HG02759 (cell line): ENCODE measurements around the gene SEPTIN3.
A peak's percentile ranks its signal among the peaks of the same experiment; 100 is the strongest.

ENCODE experiments used
- ATAC-seq: cut with Tn5 transposase; IDR thresholded peaks from one replicate; pipeline ENCODE4 v1.9.1; 2021; ENCODE audit warnings: mild to moderate bottlenecking, moderate library complexity; ENCODE audit not compliant: unreplicated experiment

Gene SEPTIN3

GRCh38 chr22:41969110-41969646 lies at the start of gene SEPTIN3:
Gene SEPTIN3 (plus strand): TSS chr22:41969443. CDS start chr22:41971493, 2,050 bp downstream.
- no peak for ATAC-seq

GRCh38 chr22:41920271-41920976 lies 48.8 kb upstream of the SEPTIN3 start:
- peak; percentile 25 for ATAC-seq

DNA sequence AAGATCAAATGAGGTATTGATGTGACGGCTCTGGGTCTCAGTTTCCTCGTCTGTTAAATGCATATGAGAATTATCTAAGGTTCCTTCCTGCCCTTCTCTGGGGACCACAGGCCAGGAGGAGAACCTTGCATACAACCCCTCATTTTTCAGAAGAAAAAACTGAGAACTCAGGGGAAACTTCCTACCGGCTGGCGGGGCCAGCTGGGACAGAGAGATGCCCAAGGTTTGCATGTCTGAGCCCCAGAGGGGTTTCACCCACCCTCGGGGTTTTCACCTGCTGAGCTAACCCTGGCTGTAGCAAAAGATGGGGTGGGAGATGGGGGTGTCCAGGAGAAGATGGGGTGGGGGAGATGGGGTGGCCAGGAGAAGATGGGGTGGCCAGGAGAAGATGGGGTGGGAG lies 46.9 kb upstream of the SEPTIN3 start:
- ATAC-seq = no peak

GRCh38 chr22:41922940-41923594 lies 46.2 kb upstream of the SEPTIN3 start:
- ATAC-seq = no peak

- no peak for ATAC-seq
These were observed 45.5 kb upstream of the SEPTIN3 start for GRCh38 chr22:41923595-41924276.

GRCh38 chr22:41925783-41926460 lies 43.3 kb upstream of the SEPTIN3 start:
- peak; percentile 39 for ATAC-seq

DNA sequence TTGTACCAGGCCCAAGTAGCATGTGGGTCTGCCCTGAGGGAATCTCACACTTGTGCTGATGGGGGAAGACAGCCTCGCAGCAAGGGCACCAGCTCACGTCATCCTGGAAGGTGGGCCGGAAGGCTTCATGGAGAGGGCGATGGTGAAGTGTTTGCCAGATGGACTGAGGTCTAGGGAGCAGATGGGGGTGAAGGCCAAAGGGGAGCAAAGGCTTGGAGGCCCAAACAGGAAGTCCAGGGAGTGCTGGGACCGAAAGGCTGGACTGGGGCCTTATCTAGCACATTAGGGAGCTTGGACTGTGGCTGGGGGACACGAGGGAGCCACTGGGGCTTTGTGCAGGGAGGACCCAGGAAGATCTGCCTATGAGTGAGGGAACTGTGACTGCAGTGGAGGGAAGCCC lies 41.4 kb upstream of the SEPTIN3 start:
- no peak for ATAC-seq

- no peak for ATAC-seq
These were observed 40.4 kb upstream of the SEPTIN3 start for GRCh38 chr22:41928593-41929417.

DNA sequence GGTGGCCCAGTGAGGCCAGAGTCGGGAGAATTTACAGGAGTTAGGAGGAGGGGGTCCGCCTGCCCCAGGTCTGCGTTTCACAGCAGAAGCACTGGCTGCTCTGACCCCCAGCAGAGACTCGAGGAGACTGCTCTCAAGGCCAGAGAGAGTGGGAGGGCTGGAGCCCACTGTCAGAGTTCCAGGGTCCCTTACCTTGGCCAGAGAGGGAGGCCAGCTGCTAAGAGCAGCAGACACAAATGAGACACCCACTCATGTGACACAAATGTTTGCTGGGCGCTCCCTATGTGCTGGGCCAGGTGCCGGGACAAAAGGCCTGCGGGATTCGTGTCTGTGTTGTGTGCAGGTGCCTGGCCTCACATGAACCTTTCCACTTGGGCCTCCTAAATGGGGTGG lies 39.8 kb upstream of the SEPTIN3 start:
- ATAC-seq = no peak

DNA sequence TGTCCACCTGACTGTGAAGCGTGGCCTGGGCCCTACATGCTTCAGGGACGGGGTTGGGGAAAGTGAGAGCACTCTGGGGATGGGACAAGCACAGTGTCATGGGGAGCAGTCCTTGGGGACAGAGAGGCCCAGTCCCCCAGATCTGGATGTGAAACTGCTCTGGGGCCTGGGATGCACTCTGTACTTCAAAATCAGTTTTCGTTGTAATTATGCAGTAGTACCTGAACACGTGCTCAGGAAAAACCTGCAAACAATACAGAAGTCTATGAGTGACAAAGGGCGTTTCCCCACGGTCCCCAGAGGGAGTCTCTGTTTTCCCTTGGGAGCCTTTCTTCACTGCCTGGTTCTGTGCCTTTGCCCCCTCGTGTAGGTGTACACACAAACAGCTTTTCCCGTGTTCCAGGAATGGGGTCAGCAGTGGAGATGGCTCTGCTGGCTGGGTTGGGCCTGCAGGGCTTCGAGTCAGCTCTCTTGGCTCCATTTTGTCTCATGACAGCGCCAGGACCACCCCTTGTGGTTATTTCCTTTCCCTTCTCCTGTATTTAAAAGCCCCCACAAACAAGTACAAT lies 37.5 kb upstream of the SEPTIN3 start:
- ATAC-seq = no peak

DNA sequence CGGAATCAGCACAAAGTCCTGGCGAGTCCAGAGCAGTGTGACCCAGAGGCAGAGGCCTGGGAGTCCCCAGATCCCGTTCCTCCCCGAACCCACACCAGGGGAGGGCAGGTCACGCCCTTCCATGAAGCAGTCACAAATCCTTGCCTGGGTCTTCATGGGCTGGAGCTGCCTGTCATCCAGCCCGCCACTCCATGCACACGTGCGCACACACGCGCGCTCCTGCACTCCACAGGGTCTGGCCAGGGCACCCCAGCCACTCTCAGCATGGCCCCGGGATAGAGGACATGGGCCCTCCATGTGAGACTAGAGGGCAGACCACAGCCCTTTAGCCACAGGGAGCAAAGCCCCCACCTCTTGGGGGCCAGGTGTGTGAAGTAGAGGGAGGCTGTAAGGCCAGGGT lies 36.9 kb upstream of the SEPTIN3 start:
- ATAC-seq = no peak

GRCh38 chr22:41933411-41934177 lies 35.6 kb upstream of the SEPTIN3 start:
- ATAC-seq = no peak

DNA sequence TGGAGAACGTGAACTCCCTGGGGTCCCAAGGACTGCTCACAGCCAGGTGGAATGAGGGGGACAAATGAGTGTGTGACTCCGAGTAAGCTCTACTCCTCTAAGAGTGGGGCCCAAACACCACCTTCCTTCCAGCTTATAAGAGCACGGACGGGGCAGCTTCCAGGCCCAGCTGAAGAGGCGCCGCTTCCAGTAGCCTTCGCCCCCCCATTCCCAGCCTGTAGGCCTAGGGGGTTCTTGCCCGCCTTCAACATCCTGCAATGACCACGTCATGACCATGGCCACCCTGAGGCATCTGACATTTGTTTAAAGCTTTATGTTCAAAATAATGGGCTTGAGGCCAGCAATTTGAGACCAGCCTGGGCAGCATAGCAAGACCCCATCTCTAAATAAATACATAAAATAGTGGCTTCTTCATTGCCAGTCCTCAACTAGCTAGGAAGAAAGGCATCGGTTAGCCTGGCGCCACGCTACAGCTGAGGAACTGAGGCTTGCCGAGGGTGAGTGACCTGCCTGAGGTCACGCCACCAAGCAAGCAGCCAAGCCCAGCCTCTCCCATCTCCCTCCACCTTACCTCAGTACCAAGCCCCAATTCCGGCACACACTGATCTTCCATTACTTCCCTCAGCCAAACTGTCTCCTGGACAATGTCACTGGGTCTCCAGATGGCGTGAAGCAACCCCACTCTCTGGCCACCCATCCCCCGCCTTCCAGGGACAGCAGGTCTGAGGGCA lies 34.8 kb upstream of the SEPTIN3 start:
- ATAC-seq = no peak

- no peak for ATAC-seq
These were observed 34.3 kb upstream of the SEPTIN3 start for GRCh38 chr22:41935015-41935351.

- no peak for ATAC-seq
These were observed 33.7 kb upstream of the SEPTIN3 start for GRCh38 chr22:41935509-41935908.

DNA sequence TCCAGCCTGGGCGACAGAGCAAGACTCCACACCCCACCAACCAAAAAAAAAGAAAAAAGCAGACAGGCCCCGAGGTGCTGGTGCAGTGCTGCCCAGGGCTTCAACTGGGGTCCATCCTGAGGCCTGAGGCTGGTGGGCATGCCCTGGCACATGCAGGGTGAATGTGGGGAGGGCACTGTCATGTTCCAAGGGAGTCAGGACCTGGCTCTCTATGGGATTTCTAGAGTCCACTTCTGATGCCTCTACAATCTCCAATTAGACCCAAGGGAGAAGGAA lies 32.4 kb upstream of the SEPTIN3 start:
- no peak for ATAC-seq

DNA sequence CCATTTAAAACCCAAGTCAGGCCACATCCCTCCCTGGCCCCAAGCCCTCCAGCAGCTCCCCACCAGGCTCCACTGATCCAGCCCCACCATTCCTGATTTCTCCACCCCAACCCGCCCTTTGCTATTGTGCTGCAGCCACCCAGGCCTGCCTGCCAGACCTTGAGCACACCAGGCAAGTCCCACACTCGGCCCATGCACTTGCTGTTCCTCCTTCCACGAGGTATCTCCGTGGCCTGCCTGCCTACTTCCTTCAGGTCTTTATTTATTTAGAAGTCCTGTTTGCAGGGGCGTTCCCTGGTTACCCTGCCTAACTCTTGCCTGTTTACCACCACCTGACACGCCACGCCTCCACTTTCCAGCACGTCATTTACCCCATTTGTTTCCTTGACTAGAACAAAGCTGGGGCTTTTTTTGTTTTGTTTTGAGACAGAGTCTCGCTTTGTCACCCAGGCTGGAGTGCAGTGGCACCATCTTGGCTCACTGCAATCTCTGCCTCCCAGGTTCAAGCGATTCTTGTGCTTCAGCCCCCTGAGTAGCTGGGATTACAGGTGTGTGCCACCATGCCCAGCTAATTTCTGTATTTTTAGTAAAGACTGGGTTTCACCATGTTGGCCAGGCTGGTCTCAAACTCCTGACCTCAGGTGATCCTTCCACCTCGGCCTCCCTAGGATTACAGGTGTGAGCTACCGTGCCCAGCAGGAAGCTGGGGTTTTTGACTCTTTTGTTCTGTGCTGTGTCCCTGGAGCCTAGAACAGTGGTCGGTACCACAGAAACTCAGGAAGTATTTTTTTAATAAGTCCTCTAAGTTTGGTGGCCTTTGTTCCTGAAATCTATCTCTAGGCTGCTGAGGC lies 29.0 kb upstream of the SEPTIN3 start:
- peak; percentile 59 for ATAC-seq
